GM18511 (cell line): ENCODE results near the gene SELENON.

Source experiments
- ATAC-seq: cut with Tn5 transposase; IDR thresholded peaks from one replicate; pipeline ENCODE4 v1.9.1; 2021; ENCODE audit warnings: mild to moderate bottlenecking, moderate library complexity; ENCODE audit not compliant: unreplicated experiment

SELENON gene

GRCh38 chr1:25799935-25800702, at the start of gene SELENON:
SELENON (plus strand) TSS chr1:25800193; CDS start chr1:25800231, 38 bp downstream.
- no peak for ATAC-seq

- ATAC-seq, result no peak
These were observed 48.9 kb upstream of the SELENON start for GRCh38 chr1:25750923-25751605.

- no peak for ATAC-seq
These were observed 45.4 kb upstream of the SELENON start for GRCh38 chr1:25754470-25755181.

- no peak for ATAC-seq
These were observed 44.4 kb upstream of the SELENON start for GRCh38 chr1:25755475-25756125.

GRCh38 chr1:25756215-25756614, 43.8 kb upstream of the SELENON start:
- no peak for ATAC-seq

- ATAC-seq, result no peak
These were observed 42.7 kb upstream of the SELENON start for GRCh38 chr1:25757151-25757845.

GRCh38 chr1:25757846-25758185, 42.2 kb upstream of the SELENON start:
- ATAC-seq, result no peak

GRCh38 chr1:25758466-25759070, 41.4 kb upstream of the SELENON start:
- no peak for ATAC-seq

GRCh38 chr1:25760122-25760719, 39.8 kb upstream of the SELENON start:
- ATAC-seq, result no peak

GRCh38 chr1:25760871-25761270, 39.1 kb upstream of the SELENON start:
- no peak for ATAC-seq

- no peak for ATAC-seq
These were observed 36.5 kb upstream of the SELENON start for GRCh38 chr1:25763493-25763892.

- ATAC-seq, result no peak
These were observed 34.7 kb upstream of the SELENON start for GRCh38 chr1:25765136-25765922.

- no peak for ATAC-seq
These were observed 33.9 kb upstream of the SELENON start for GRCh38 chr1:25765923-25766589.

GRCh38 chr1:25766721-25767436, 33.1 kb upstream of the SELENON start:
- ATAC-seq, result no peak

GRCh38 chr1:25767437-25767770, 32.6 kb upstream of the SELENON start:
- ATAC-seq, result no peak

- ATAC-seq, result no peak
These were observed 31.0 kb upstream of the SELENON start for GRCh38 chr1:25768999-25769398.

- ATAC-seq, result no peak
These were observed 30.2 kb upstream of the SELENON start for GRCh38 chr1:25769625-25770383.
